Subcutaneous abdominal adipose tissue (tissue), 5 donors: ENCODE measurements around the gene BRPF1.

Experiments
- H3K27ac ChIP-seq: one replicate; pipeline ENCODE4 v1.7.0; 2013; ENCODE audit warnings: low read depth, mild to moderate bottlenecking, inconsistent platforms, low read length, moderate library complexity
- H3K27me3 ChIP-seq, 5 donors: one replicate each; pipeline ENCODE4 v1.7.0; 2013; ENCODE audit warnings: low read length in 5 of 5, inconsistent platforms in 1 of 5; ENCODE audit not compliant: control insufficient read depth in 5 of 5, insufficient read depth in 4 of 5
- H3K36me3 ChIP-seq, 5 donors: one replicate each; pipeline ENCODE4 v1.7.0; 2013; ENCODE audit warnings: low read length in 5 of 5; ENCODE audit not compliant: control insufficient read depth in 5 of 5, insufficient read depth in 5 of 5
- H3K4me1 ChIP-seq, 5 donors: one replicate each; pipeline ENCODE4 v1.7.0; 2013; ENCODE audit warnings: low read length in 5 of 5, mild to moderate bottlenecking in 3 of 5, moderate library complexity in 1 of 5; ENCODE audit not compliant: control insufficient read depth in 5 of 5, insufficient read depth in 5 of 5
- H3K4me3 ChIP-seq, 5 donors: one replicate each; pipeline ENCODE4 v1.7.0; 2013; ENCODE audit warnings: low read length in 5 of 5, low read depth in 1 of 5
- H3K9ac ChIP-seq, 5 donors: one replicate each; pipeline ENCODE4 v1.7.0; 2013; ENCODE audit warnings: low read length in 5 of 5, mild to moderate bottlenecking in 4 of 5, moderate library complexity in 3 of 5
- H3K9me3 ChIP-seq, 5 donors: one replicate each; pipeline ENCODE4 v1.7.0; 2013; ENCODE audit warnings: low read length in 5 of 5; ENCODE audit not compliant: control insufficient read depth in 5 of 5
- donor health status: healthy.
- donor health status: healthy.
- donor health status: healthy.
- donor health status: healthy.
- donor health status: healthy.

BRPF1 gene

DNA sequence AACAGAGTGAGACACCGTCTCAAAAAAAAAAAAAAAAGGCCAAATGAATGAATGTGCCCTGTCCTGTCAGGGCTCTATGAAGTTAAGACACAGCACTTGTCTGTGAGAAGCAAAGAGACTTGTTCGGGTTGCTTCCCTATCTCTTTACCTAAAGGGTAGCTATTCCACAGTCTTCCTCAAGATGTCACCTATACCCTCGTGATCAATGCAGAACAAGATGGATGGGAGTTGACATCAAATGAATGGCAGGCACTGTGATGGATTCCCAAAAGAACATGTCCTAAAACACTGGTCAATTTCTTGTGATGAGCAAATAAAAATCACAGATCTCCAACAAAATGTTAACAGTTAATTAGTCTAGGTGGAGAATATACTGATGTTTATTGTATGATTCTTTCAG lies 51.2 kb downstream of the BRPF1 start:
- Histone ChIP-seq H3K27me3 (no peaks in the 10 kb centered on the region), H3K4me1 (peaks cover 4 to 47% (median 22%) of the 10 kb centered on the region in 5 donors), H3K9me3 (no peaks in the 10 kb centered on the region), H3K4me3 (no peak overlapping the region), H3K36me3 (peaks cover 15 to 65% (median 57%) of the 10 kb centered on the region in 5 donors), H3K9ac (no peak overlapping the region), H3K27ac (no peak overlapping the region)

DNA sequence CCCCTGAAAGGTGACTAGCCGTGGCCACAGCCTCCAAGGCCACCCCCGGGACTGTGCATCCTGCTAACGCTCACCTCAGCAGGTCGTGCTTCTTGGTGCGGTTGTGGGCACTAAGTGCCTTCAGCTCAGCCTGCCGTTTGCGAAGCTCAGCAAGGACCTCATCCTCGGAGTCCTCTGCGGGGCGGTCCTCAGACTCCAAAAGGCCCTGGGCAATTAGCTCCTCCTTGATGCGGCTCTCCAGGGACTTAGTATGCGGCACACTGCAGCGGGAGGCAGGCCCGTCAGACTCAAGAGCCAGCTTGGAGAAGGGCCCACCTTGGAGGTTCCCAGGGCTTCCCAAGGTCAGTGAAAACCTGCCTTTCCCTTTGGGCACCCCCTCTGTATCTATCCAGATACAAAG lies 52.4 kb downstream of the BRPF1 start:
- no peak overlapping the region for H3K4me3 ChIP-seq
- peaks cover 2 to 36% (median 10%) of the 10 kb centered on the region in 5 donors for H3K4me1 ChIP-seq
- peaks cover 15 to 70% (median 59%) of the 10 kb centered on the region in 5 donors for H3K36me3 ChIP-seq
- no peaks in the 10 kb centered on the region for H3K9me3 ChIP-seq
- no peaks in the 10 kb centered on the region for H3K27me3 ChIP-seq
- no peak overlapping the region for H3K9ac ChIP-seq
- no peak overlapping the region for H3K27ac ChIP-seq

DNA sequence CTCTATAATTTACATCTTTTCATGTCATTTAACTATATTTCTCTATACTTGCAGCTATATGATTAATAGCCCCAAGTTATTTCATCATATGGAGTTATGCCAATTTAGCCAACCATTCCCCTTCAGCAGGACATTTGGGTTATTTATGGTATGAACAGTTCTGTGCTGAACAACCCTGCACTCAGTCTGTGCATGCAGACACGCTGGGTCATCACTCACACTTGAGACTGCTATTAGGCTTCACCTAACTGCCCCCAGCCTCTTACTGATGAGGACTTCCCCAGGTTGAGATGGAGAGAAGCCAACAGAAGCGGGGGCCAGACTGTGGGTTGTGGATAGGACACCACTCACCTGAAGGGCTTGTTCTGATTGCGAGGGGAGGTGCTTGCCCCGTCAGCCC lies 53.4 kb downstream of the BRPF1 start:
- peaks cover 16 to 78% (median 64%) of the 10 kb centered on the region in 5 donors for H3K36me3 ChIP-seq
- H3K4me1 ChIP-seq = peaks cover 2 to 26% (median 6%) of the 10 kb centered on the region in 5 donors
- no peak overlapping the region for H3K4me3 ChIP-seq
- no peaks in the 10 kb centered on the region for H3K27me3 ChIP-seq
- no peak overlapping the region for H3K27ac ChIP-seq
- H3K9me3 ChIP-seq = no peaks in the 10 kb centered on the region
- H3K9ac ChIP-seq = no peak overlapping the region

DNA sequence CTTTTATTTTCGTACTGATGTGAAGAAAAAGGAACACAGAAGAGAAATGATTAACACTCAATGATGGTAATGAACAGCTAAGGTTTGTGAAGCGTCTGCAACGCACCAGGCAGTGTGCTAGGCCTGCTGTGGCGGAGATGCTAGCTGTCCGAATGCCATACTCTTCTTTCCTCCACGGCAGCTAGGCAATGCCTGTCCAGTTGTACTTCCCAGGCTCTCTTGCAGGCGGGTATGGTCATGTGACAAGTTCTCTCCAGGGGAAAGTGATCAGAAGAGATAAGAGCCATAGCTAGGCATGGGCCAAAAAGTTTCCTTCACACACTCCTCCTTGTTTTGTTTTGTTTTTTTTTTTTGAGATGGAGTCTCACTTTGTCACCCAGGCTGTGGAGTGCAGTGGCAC lies 54.1 kb downstream of the BRPF1 start:
- H3K27ac ChIP-seq = no peak overlapping the region
- no peak overlapping the region for H3K9ac ChIP-seq
- H3K27me3 ChIP-seq = no peaks in the 10 kb centered on the region
- H3K9me3 ChIP-seq = no peaks in the 10 kb centered on the region
- H3K4me3 ChIP-seq = no peak overlapping the region
- peaks cover 19 to 77% (median 63%) of the 10 kb centered on the region in 5 donors for H3K36me3 ChIP-seq
- H3K4me1 ChIP-seq = peaks cover 2 to 20% (median 6%) of the 10 kb centered on the region in 5 donors

DNA sequence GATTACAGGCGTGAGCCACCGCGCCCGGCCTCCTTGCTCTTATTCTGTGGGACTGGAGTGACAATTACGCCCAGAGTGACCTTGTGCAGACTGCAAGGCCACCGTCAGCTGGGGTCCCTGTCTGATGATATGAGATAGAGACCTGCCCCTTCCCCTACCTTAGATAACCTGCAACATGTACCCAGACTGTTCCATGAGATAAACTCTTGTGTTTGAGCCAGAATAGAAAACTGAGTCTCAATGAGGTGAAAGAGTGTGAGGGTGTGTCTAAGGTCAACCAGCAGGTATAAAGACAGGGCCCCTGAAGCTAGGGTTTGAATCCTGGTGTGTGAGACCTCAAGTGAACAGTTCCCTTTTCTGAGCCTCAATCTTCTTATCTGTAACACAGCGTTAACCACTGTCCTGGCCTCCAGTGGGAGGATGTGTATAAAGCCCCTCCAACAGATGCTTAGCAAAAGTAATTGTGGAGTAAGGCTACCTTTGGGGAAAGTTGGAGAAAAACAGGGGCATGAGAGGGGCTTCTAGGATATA lies 54.7 kb downstream of the BRPF1 start:
- H3K4me3 ChIP-seq = no peak overlapping the region
- H3K36me3 ChIP-seq = peaks cover 19 to 76% (median 62%) of the 10 kb centered on the region in 5 donors
- H3K27me3 ChIP-seq = no peaks in the 10 kb centered on the region

DNA sequence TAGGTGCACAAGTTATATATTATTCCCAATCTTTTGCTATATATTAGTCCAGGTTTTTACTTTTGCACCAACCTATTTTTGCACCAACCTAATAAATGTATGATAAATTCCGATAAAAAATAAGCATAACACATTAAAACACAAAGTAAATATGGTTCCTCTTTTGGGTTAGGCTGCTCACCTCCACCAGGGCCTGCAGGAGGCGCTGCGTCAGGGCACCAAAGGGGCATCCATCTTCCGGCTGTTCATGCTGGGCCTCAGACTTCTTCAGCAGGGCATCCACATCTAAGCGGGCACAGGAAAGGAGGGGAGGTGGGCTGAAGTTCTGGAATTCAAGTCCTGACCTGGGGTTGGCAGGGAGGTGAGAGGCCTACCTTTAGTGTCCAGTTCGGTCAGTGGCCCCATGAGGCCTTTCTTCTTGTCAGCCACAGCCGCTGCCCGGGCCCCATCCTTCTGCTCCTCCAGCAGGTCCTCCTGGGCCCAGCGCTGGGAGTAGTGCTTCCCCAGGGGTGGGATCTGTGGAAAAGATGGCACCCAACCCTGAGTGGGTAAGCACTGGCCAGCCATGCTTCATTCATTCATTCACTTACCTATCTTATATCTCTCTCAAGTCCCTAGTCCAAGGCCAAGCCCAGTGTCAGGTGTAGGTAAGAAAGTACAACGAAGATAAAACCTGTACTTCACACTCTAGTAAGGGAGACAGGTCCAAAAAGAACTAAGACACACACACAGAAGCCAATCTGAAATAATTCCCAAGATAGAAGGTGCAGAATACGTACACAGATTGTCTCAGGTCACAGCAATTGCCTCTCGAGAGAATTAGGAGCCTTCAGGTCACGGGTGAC lies 55.5 kb downstream of the BRPF1 start:
- Histone ChIP-seq H3K9ac (no peak overlapping the region), H3K4me1 (peaks cover 2 to 18% (median 13%) of the 10 kb centered on the region in 5 donors), H3K27ac (no peak overlapping the region), H3K4me3 (no peak overlapping the region), H3K27me3 (no peaks in the 10 kb centered on the region), H3K36me3 (peaks cover 18 to 68% (median 55%) of the 10 kb centered on the region in 5 donors), H3K9me3 (no peaks in the 10 kb centered on the region)

More for the DNA sequence above, 54.7 kb downstream of the BRPF1 start:
- no peaks in the 10 kb centered on the region for H3K9me3 ChIP-seq
- H3K4me1 ChIP-seq = peaks cover 2 to 17% (median 9%) of the 10 kb centered on the region in 5 donors
- H3K9ac ChIP-seq = no peak overlapping the region
- H3K27ac ChIP-seq = no peak overlapping the region

DNA sequence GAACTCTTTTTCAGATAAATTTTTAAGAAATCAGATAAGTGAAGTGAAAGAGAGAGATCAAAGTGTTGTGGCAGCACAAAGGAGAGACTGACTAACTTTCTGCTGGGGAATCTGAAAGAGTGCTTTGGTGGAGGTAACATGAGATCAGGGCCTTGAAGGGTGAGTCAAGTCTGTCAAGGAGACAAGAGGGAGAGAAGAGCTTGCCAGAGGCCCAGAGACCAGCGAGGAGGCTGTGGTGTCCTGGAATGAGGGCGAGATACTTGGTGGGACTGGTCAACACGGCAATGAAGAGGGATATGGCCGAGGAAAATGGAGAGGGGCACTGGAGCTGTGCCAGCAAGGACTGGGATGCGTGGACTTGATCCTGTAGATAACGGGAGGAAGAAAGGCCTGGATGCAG lies 56.2 kb downstream of the BRPF1 start:
- peaks cover 14 to 61% (median 48%) of the 10 kb centered on the region in 5 donors for H3K36me3 ChIP-seq
- peaks cover 2 to 19% (median 13%) of the 10 kb centered on the region in 5 donors for H3K4me1 ChIP-seq
- H3K9me3 ChIP-seq = no peaks in the 10 kb centered on the region
- no peaks in the 10 kb centered on the region for H3K27me3 ChIP-seq
- no peak overlapping the region for H3K27ac ChIP-seq
- H3K4me3 ChIP-seq = no peak overlapping the region
- H3K9ac ChIP-seq = no peak overlapping the region

DNA sequence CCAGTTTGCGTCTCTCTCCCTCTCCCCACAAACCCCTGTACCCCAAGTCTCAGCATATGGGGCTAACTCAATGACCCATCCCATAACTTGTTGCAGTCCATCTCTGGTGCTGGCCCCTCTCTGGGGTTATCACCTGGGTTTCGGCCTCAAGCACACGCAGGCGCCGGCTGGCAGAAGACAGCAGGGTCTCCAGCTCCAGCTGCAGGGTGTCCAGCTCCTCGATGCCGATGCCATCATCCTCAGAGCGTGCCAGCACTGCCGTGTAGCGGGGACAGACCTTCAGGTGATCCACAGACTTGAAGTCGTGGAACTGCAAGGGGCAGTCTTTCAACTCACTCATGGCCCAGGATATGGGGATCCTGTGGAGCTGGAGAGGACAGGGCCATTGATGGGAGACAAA lies 59.6 kb downstream of the BRPF1 start:
- H3K4me1 ChIP-seq = peaks cover 2 to 37% (median 29%) of the 10 kb centered on the region in 5 donors
- H3K9me3 ChIP-seq = no peaks in the 10 kb centered on the region

DNA sequence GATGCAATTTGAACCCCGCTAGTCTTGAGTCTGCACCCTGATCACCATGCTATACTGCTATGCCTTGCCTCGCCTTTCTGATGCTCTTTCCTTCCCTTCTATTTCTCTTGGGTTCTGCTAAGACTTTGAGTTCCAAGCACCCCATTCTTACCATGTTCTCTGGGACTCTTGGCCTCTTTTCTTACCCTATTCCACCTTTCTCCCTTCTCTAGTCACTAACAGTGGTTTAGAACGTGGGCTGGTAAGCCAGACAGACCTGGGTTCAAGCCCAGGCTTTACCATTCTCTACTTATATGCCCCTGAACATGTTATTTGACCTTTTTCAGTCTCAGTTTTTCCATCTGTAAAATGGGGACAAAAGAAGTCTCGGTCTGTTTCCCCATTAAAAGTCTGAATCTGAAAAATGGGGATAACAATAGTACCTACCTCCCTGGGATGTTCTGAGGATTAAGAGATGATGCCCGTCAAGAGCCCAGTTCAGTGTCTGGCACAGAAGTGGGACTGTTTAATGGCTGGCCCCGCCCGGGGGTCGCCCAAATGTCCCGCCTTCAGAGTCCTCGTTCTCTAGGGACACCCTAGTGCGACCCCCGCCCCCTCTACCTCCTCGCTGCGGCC lies 60.4 kb downstream of the BRPF1 start:
- H3K36me3 ChIP-seq = peaks cover 8 to 37% (median 28%) of the 10 kb centered on the region in 5 donors
- peaks cover 2 to 36% (median 29%) of the 10 kb centered on the region in 5 donors for H3K4me1 ChIP-seq
- peak overlapping the region; percentile 97 for H3K27ac ChIP-seq
- peak overlapping the region; percentile 67 to 99 (median 83) for H3K4me3 ChIP-seq
- peak overlapping the region in 4 of 5 donors; percentile 74 to 98 (median 92) for H3K9ac ChIP-seq
- no peaks in the 10 kb centered on the region for H3K27me3 ChIP-seq
- H3K9me3 ChIP-seq = no peaks in the 10 kb centered on the region

More for the DNA sequence above, 59.6 kb downstream of the BRPF1 start:
- Histone ChIP-seq H3K4me3 (no peak overlapping the region), H3K27ac (peak overlapping the region; percentile 97), H3K9ac (peak overlapping the region in 1 of 5 donors; percentile 86), H3K36me3 (peaks cover 11 to 45% (median 34%) of the 10 kb centered on the region in 5 donors), H3K27me3 (no peaks in the 10 kb centered on the region)
